HG03469 (cell line): ENCODE data around the gene WDR31.

Experiments used
- ATAC-seq: cut with Tn5 transposase; IDR thresholded peaks from one replicate; pipeline ENCODE4 v1.9.1; 2021; ENCODE audit warnings: mild to moderate bottlenecking, moderate library complexity, moderate number of reproducible peaks; ENCODE audit not compliant: unreplicated experiment

WDR31 gene

GRCh38 chr9:113343732-113344231 is 3.7 kb upstream of the WDR31 start:
- no peak for ATAC-seq

- ATAC-seq: no peak
Measured at GRCh38 chr9:113341712-113342410, 1.8 kb upstream of the WDR31 start.

- ATAC-seq: no peak
Measured at GRCh38 chr9:113337714-113338113, 2.4 kb downstream of the WDR31 start.

GRCh38 chr9:113331780-113332179 is 8.3 kb downstream of the WDR31 start:
- no peak for ATAC-seq

- no peak for ATAC-seq
Measured at GRCh38 chr9:113328045-113328782, 11.9 kb downstream of the WDR31 start.

GRCh38 chr9:113326230-113326629 is 13.8 kb downstream of the WDR31 start:
- ATAC-seq: no peak

GRCh38 chr9:113322671-113323070 is 17.4 kb downstream of the WDR31 start:
- ATAC-seq: no peak

GRCh38 chr9:113320051-113320450 is 20.0 kb downstream of the WDR31 start:
- no peak for ATAC-seq

GRCh38 chr9:113319054-113319453 is 21.0 kb downstream of the WDR31 start:
- ATAC-seq: no peak

- ATAC-seq: no peak
Measured at GRCh38 chr9:113317777-113318176, 22.3 kb downstream of the WDR31 start.

- ATAC-seq: no peak
Measured at GRCh38 chr9:113316030-113316429, 24.0 kb downstream of the WDR31 start.

GRCh38 chr9:113315231-113315630 is 24.8 kb downstream of the WDR31 start:
- ATAC-seq: no peak

GRCh38 chr9:113313261-113313660 is 26.8 kb downstream of the WDR31 start:
- no peak for ATAC-seq

- ATAC-seq: no peak
Measured at GRCh38 chr9:113311961-113312360, 28.1 kb downstream of the WDR31 start.

GRCh38 chr9:113310538-113310937 is 29.5 kb downstream of the WDR31 start:
- no peak for ATAC-seq

GRCh38 chr9:113309204-113309813 is 30.8 kb downstream of the WDR31 start:
- ATAC-seq: no peak

GRCh38 chr9:113307396-113307975 is 32.6 kb downstream of the WDR31 start:
- no peak for ATAC-seq

GRCh38 chr9:113306566-113306965 is 33.5 kb downstream of the WDR31 start:
- no peak for ATAC-seq

- ATAC-seq: no peak
Measured at GRCh38 chr9:113302792-113303418, 37.2 kb downstream of the WDR31 start, which contains the start of gene RNF183. Gene RNF183, minus strand, starts transcription at chr9:113303376. Its CDS starts 5,192 bp downstream, at chr9:113298184.

- ATAC-seq: no peak
Measured at GRCh38 chr9:113301548-113301947, 38.5 kb downstream of the WDR31 start.

- no peak for ATAC-seq
Measured at GRCh38 chr9:113299800-113300292, 40.2 kb downstream of the WDR31 start.
